ENCODE measurements around the gene PDLIM7.
"Not testable (repeated sequence)": the region's sequence is repeated elsewhere in the genome, so short reads cannot be mapped to it uniquely, and the experiment has no call there.

Gene PDLIM7

GRCh38 chr5:177497292-177498012 is at the start of gene PDLIM7:
TSS of gene PDLIM7 (minus strand) at chr5:177497604. CDS start at chr5:177496512, 1,092 bp downstream.
- DNase-seq: peak in 57 of 58 donors; percentile 18 to 94 (median 81)

- DNase-seq: peak in 17 of 58 donors; percentile 6 to 71 (median 34)
Observed at GRCh38 chr5:177546258-177546741, 48.9 kb upstream of the PDLIM7 start.

DNA sequence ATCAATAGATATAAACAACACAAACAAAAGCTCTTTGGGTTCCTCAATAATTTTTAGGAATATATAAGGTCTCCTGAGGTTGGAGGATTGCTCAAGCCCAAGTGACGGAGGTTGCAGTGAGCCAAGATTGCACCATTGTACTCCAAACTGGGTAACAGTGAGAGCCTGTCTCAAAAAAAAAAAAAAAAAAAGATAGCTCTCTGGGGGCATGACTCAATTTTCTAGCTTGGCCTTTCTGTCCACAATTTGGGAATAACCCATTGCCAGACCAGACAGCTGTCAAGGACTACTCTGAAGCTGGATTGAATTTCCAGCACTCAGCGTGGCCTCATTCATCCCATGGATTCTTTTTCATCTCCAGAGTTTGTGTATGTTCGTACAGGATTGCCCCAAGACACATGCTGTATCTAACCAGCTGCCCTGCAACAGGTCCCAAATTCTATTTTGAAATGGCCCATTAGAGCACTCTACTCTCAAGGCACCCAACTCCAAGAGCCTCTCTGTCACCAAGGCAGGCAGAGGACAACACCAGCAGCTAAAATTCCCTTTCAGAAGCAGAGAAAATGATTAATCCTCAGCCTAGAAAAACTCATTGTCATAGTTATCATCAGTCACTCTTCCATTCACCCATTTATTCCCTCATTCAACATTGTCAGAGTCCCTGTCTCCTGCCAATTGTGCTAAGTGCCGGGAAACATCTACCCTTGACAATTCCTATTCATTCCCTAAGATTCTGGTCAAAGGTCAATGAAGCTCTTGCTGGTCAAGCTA is 48.3 kb upstream of the PDLIM7 start:
- DNase-seq: no peak

DNA sequence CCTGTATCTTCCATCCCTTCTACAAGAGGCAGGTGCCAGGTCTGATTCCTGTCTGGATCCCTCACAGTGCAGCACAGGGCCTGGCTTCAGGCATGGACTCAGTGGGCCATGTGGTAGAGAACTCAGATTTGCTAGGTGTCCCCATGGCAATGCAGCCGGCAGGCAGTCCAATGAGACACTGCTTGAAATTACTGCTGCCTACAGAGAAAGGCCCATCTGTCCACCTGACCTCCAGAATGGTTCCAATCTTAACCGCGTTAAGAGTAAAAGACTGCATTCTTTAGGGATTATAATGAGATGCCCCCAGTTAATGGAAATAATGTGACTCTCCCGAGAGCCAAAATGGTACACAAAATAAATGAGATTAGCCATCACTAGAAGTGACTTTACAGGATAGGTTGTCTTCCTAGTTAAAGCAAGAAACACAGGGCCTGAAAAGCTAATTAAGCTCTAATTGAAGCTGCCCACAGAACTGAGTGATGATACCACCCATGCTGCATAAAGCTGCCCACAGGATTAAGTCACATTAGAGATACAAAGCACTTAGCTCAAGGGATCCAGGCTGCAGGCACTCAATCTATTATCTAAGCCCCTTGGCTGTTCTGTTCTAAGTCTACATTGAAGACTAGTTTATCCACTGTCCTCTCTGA is 45.5 kb upstream of the PDLIM7 start:
- DNase-seq: no peak

DNA sequence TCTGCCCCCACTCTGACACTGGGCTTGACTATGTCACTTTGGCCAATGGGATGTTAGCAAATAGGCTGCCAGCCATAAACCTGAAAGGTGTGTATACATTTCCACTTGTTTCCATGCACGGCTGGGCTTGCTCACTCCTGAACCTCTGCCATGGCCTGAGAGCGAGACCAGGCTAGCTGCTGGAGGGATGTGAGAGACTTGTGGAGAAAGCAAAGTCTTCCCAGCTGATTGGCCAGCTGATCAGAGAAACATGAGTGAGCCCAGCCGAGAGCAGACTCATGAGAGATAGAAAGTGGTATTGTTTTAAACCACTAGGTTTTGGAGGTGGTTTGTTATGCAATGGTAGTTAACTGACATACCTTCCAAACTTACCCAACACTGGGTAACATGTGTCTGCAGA is 43.0 kb upstream of the PDLIM7 start:
- DNase-seq: no peak

- DNase-seq: no peak
Observed at GRCh38 chr5:177539411-177539810, 42.0 kb upstream of the PDLIM7 start.

- DNase-seq: no peak
Observed at GRCh38 chr5:177538876-177539275, 41.5 kb upstream of the PDLIM7 start.

DNA sequence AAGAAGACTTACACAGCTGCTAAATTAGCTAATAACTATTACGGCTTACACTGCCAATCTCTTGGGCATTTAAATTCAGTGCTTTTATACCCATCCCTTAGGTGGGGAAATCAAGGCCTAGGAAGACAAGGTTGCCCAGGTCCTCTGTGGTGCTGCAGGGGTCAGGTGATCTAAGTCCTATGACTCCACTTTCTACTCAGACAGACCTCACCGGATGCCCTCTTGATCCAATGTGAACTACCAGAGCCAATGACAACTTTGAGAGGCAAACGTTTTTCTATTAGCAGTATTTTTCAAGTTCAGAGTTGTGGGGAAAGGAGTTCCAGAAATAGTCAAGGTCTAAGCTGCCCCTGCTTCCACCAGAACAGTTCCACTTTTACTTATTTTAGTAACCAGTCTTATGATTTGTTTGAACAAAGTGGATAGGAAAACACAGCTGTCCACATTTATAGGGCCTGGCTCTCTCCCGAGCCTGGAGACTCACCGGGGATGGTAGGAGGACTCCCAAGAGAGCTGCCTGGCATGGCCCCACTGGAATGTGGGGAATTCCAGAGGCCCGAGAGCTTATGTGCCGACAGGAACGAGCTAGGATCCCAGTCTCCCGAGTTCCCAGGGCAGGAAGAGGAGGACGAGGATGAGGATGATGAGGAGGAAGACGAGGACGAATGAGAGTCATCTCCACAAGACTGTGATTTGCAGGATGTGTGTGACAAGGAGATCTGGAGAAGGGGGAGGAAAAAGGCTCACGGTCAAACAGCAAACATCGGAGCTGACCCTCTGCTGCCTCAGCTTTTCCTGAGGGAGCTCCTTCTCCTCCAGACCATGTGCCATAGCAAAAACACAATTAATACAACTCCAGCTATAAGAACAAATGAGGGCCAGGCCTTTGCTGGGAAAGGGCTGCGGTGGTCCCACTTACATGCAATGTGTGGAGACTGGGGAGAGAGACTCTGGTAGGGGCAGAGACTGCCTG is 40.3 kb upstream of the PDLIM7 start:
- DNase-seq: peak in 5 of 58 donors; percentile 17 to 57 (median 31)

DNA sequence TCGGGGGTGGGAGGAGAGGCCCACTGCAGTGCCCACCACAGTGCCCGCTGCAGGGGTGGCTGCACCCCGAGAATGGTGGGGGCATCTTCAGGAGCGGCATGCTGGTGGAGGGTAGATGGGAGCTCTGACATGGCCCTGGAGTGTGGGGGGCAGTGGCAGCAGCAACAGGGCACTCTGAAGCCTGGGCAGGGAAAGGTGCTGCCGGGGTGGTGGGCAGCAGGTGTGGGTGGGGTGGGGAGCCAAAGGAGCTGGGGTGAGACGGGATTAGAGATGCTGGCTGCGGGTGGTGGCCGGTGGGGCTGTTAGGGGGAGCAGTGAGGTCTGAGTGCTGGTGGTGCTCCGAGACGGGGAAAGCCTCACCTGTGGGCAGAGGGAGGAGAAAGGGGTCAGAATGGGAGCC is 39.0 kb upstream of the PDLIM7 start:
- DNase-seq: no peak

- DNase-seq: peak in 14 of 58 donors; percentile 11 to 47 (median 31)
Observed at GRCh38 chr5:177535125-177535524, 37.7 kb upstream of the PDLIM7 start.

- DNase-seq: not testable (repeated sequence)
Observed at GRCh38 chr5:177534433-177534832, 37.0 kb upstream of the PDLIM7 start.

- no peak for DNase-seq
Observed at GRCh38 chr5:177531209-177531940, 34.0 kb upstream of the PDLIM7 start.

DNA sequence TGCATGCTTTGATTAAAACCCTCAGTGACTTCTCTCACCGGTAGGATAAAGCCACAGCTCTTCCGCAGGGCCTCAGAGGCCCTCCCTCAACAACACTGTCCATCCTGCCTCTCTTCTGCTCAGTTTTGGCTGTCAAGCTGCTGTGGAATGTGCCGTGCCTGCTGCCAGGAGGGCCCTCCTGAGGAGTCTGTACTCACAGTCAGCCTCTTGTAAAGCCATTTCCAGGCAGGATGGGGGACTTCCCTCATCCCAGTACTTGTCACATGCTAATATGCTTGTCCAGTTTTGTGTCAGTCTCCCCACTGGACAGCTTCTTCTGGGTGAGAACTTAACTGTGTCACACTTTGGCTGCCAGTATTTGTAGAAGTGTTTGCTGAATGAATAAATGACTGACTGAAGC is 33.2 kb upstream of the PDLIM7 start:
- DNase-seq: peak in 1 of 58 donors; percentile 21

DNA sequence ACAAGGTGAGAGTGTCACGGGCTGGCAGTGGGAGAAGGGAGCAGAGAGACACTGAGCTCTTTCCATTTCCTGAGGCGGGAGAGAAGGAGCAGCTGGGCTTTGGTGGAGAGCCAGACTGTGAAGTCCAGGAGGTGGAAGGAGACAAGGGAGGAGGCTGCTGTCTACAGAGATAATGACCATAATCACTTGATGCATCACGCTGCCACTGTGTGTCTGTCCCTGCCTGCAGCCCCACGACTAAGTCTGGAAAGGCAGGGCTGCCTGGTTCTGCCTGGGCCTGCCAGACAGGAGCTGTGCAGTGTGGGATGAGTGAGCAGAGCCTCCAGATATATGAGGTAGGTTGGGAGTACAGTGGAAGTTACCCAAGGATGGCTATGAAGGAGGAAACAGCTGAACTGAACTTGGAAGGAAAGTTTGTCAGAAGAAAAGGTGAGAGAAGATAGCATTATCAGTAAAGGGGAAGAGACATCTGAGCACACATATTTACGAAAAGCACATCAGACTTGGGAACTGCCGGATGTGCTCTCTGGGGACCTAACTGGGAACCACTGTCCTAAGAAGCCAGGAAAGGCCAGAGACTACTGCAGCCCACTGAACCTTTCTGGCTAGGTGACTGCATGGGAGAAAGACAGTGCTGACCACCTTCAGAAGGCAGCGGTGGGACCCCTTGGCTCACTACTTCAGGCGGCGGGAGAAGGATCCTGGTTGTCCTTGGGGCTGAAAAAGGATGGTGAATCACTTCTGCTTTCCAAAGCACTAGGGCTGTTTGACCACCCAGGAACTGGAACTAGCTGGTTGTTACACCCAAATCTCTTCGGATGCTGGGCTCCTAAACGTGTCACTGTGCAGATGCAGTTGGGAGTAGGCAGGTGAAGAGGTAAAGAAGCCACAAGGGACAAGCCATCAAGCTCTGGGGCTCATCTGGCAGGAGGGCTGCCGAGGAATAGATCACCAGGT is 32.1 kb upstream of the PDLIM7 start:
- DNase-seq: no peak

GRCh38 chr5:177528631-177529030 is 31.2 kb upstream of the PDLIM7 start:
- DNase-seq: no peak

DNA sequence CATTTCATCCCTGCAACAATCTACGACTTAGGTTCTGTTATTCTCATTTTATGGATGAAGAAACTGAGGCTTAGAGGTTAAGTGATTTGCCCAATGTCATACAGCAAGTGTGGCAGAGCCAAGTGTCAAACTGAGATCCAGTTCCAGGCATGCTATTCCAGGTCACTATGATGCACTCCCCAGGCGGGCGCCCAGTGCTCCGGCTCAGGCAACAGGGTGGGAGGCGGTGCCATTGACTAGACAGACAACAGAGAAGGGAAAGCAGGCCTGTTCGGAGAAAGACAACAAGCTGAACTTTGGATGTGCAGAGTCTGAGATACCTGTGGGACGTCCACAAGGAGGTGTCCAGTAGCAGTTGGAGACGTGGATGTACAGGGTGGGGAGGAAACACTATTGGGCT is 30.2 kb upstream of the PDLIM7 start:
- DNase-seq: no peak

- DNase-seq: no peak
Observed at GRCh38 chr5:177526791-177527190, 29.4 kb upstream of the PDLIM7 start.

GRCh38 chr5:177526191-177526590 is 28.8 kb upstream of the PDLIM7 start:
- DNase-seq: no peak
